Peyer's patch (tissue), 4 donors: ENCODE data around the gene PRAC1. TPM values are rescaled to one million over a fixed set of nuclear protein-coding genes. Genes with fewer than 3 reads are reported as not detected.

ENCODE experiments used
- DNase-seq, 3 donors: peaks; one replicate each; pipeline ENCODE4 v3.0.0-alpha.2; 2017 to 2019
- H3K27ac ChIP-seq, 4 donors: fragments of 200-600 bp; sonication (generic); one replicate each; pipeline ENCODE4 v1.5.1; 2016 to 2019
- H3K27me3 ChIP-seq, 2 donors: fragments of 200-600 bp; sonication (generic); one replicate each; pipeline ENCODE4 v1.5.1; 2019
- H3K36me3 ChIP-seq, 3 donors: fragments of 200-600 bp; sonication (generic); one replicate each; pipeline ENCODE4 v1.5.1; 2016 to 2019
- H3K4me1 ChIP-seq, 4 donors: fragments of 200-600 bp; sonication (generic); one replicate each; pipeline ENCODE4 v1.5.1; 2016 to 2019
- H3K4me3 ChIP-seq, 4 donors: fragments of 200-600 bp; sonication (generic); 1 replicate in 3 of 4; 2 replicates in 1 of 4; pipeline ENCODE4 v1.5.1; 2016 to 2019; ENCODE audit warnings: mild to moderate bottlenecking in 1 of 4
- H3K9me3 ChIP-seq, 4 donors: fragments of 200-600 bp; sonication (generic); one replicate each; pipeline ENCODE4 v1.5.1; 2016 to 2019; ENCODE audit warnings: mild to moderate bottlenecking in 1 of 4
- CTCF ChIP-seq, 6 experiments: fragments of 450-650 bp in 4 of 6; fragments of 200-600 bp in 2 of 6; sonication (generic) in 1 of 6; IDR thresholded peaks; one replicate each; pipeline ENCODE4 v1.5.1; 2017 to 2019; ENCODE audit warnings: antibody characterized with exemption in 6 of 6, mild to moderate bottlenecking in 3 of 6, moderate library complexity in 1 of 6
- POLR2A ChIP-seq, 2 donors: fragments of 450-650 bp; IDR thresholded peaks; one replicate each; pipeline ENCODE4 v1.5.1; 2017; ENCODE audit warnings: antibody characterized with exemption in 2 of 2, mild to moderate bottlenecking in 2 of 2, moderate library complexity in 2 of 2
- total RNA-seq, 4 donors: library from RNA; depleted of rRNA; stranded (reverse); fragments of >200 nt; gene quantifications; one replicate each; pipeline ENCODE4 v1.1.0, GENCODE V29; 2016

Gene PRAC1
- total RNA-seq, 4 donors from 2014 or later = not detected

DNA sequence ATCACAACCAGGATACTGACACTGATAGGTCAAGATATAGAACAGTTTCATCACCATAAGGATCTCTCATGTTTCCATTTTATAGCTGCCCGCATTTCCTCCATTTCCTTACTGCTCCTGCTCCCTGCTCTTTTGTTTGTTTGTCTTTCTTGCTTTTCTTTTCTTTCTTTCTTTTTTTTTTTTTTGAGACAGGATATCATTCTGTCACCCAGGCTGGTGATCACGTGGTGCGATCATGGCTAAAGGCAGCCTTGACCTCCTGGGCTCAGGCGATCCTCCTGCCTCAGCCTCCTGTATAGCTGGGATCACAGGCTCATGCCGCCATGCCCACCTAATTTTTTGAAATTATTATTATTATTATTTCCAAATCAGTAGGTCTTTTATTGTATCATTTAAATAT lies 31.7 kb downstream of the PRAC1 start:
- Histone ChIP-seq H3K27me3 (no peaks in the 10 kb centered on the region), H3K36me3 (no peaks in the 10 kb centered on the region), H3K27ac (no peak overlapping the region), H3K4me1 (no peaks in the 10 kb centered on the region), H3K4me3 (no peak overlapping the region), H3K9me3 (no peaks in the 10 kb centered on the region)
- no peak for TF ChIP-seq POLR2A (IDR thresholded peaks at IDR 0.05)
- TF ChIP-seq CTCF (IDR thresholded peaks at IDR 0.05) = no peak
- DNase-seq = no peak

GRCh38 chr17:48681609-48682008 lies 40.7 kb downstream of the PRAC1 start:
- Histone ChIP-seq H3K27me3 (no peaks in the 10 kb centered on the region), H3K4me1 (peaks cover 0 to 8% (median 2%) of the 10 kb centered on the region in 4 donors), H3K9me3 (no peaks in the 10 kb centered on the region), H3K36me3 (no peaks in the 10 kb centered on the region), H3K27ac (no peak overlapping the region), H3K4me3 (no peak overlapping the region)
- no peak for TF ChIP-seq CTCF (IDR thresholded peaks at IDR 0.05)
- no peak for TF ChIP-seq POLR2A (IDR thresholded peaks at IDR 0.05)
- no peak for DNase-seq

GRCh38 chr17:48679385-48680096 lies 42.8 kb downstream of the PRAC1 start:
- no peak overlapping the region for H3K27ac ChIP-seq
- H3K4me3 ChIP-seq = no peak overlapping the region
- H3K27me3 ChIP-seq = no peaks in the 10 kb centered on the region
- no peaks in the 10 kb centered on the region for H3K9me3 ChIP-seq
- TF ChIP-seq POLR2A (IDR thresholded peaks at IDR 0.05) = no peak
- TF ChIP-seq CTCF (IDR thresholded peaks at IDR 0.05) = no peak
- peaks cover 0 to 8% (median 2%) of the 10 kb centered on the region in 4 donors for H3K4me1 ChIP-seq
- H3K36me3 ChIP-seq = no peaks in the 10 kb centered on the region
- no peak for DNase-seq

GRCh38 chr17:48678141-48678971 lies 44.0 kb downstream of the PRAC1 start:
- peak; percentile 48 to 84 (median 81) for DNase-seq
- TF ChIP-seq POLR2A (IDR thresholded peaks at IDR 0.05) (no peak), CTCF (IDR thresholded peaks at IDR 0.05) (peak; percentile 56 to 95 (median 86))
- H3K36me3 ChIP-seq = no peaks in the 10 kb centered on the region
- no peak overlapping the region for H3K4me3 ChIP-seq
- no peaks in the 10 kb centered on the region for H3K9me3 ChIP-seq
- H3K4me1 ChIP-seq = peaks cover 0 to 8% (median 2%) of the 10 kb centered on the region in 4 donors
- H3K27me3 ChIP-seq = no peaks in the 10 kb centered on the region
- no peak overlapping the region for H3K27ac ChIP-seq

- Histone ChIP-seq H3K9me3 (no peaks in the 10 kb centered on the region), H3K27me3 (no peaks in the 10 kb centered on the region), H3K36me3 (no peaks in the 10 kb centered on the region), H3K4me3 (no peak overlapping the region), H3K4me1 (peaks cover 0 to 8% (median 2%) of the 10 kb centered on the region in 4 donors), H3K27ac (no peak overlapping the region)
- TF ChIP-seq POLR2A (IDR thresholded peaks at IDR 0.05) (no peak), CTCF (IDR thresholded peaks at IDR 0.05) (no peak)
- DNase-seq = no peak
Observed at GRCh38 chr17:48676963-48677558, 45.3 kb downstream of the PRAC1 start.
